Panc1 (cell line): ENCODE measurements around the gene CSNK2A2. TPM values are rescaled to one million over a fixed set of nuclear protein-coding genes. Genes with fewer than 3 reads are reported as not detected.

ENCODE experiments used
- ATAC-seq: fragments of 200-7000 bp; cut with Tn5 transposase; 2 replicates; pipeline ENCODE4 v1.9.1; 2020; ENCODE audit warnings: mild to moderate bottlenecking, moderate library complexity
- Bru-seq: library from RNA; stranded (reverse); fragments of 400-500 nt; gene quantifications from one replicate; lab custom pipeline; 2021; lab: Mats Ljungman, UMichigan
- BruChase-seq, 2 experiments: library from RNA; stranded (reverse); fragments of 400-500 nt; gene quantifications; one replicate each; lab custom pipeline; 2021; lab: Mats Ljungman, UMichigan
- BruUV-seq: library from RNA; stranded (reverse); fragments of 400-500 nt; replicated peaks from 2 replicates; lab custom pipeline; 2021; lab: Mats Ljungman, UMichigan
- CTCF ChIA-PET: fragments of 300-600 bp; sonication (Branson Sonifier 250); formaldehyde crosslinking; loops from one replicate; lab custom pipeline; 2022; ENCODE audit warnings: antibody characterized with exemption; lab: Charles Lee
- POLR2A ChIA-PET: fragments of 300-600 bp; sonication (Branson Sonifier 250); formaldehyde crosslinking; loops from one replicate; lab custom pipeline; 2022; ENCODE audit warnings: antibody characterized with exemption; lab: Charles Lee
- DNase-seq: peaks from one replicate; pipeline ENCODE4 v3.0.0-alpha.2; 2010; ENCODE audit warnings: low read depth, low spot score
- H3K27ac ChIP-seq: 2 replicates; pipeline ENCODE4 v1.5.1; 2011; ENCODE audit warnings: mild to moderate bottlenecking, low read length, inconsistent platforms
- H3K27me3 ChIP-seq: fragments of 200-500 bp; sonication (Bioruptor generic); 2 replicates; pipeline ENCODE4 v1.6.0; 2014; ENCODE audit warnings: low read length, inconsistent platforms; ENCODE audit not compliant: control insufficient read depth, insufficient read depth
- H3K36me3 ChIP-seq: fragments of 200-500 bp; sonication (Bioruptor generic); 2 replicates; pipeline ENCODE4 v1.5.1; 2014; ENCODE audit warnings: inconsistent platforms, mild to moderate bottlenecking, low read length, moderate library complexity; ENCODE audit not compliant: control insufficient read depth, insufficient read depth
- H3K4me1 ChIP-seq: 2 replicates; pipeline ENCODE4 v1.5.1; 2011; ENCODE audit warnings: inconsistent platforms, mild to moderate bottlenecking, low read length, moderate library complexity; ENCODE audit not compliant: control insufficient read depth, insufficient read depth
- H3K4me3 ChIP-seq, 2 experiments: 2 replicates each; pipeline ENCODE4 v1.5.1; 2011 to 2012; ENCODE audit warnings: low read depth in 2 of 2, low read length in 2 of 2, mild to moderate bottlenecking in 2 of 2, inconsistent platforms in 1 of 2, moderate library complexity in 1 of 2
- H3K9me3 ChIP-seq: fragments of 200-500 bp; sonication (Bioruptor generic); 2 replicates; pipeline ENCODE4 v1.5.1; 2014; ENCODE audit warnings: low read depth, mild to moderate bottlenecking, inconsistent platforms, low read length, moderate library complexity; ENCODE audit not compliant: control insufficient read depth, insufficient read depth
- POLR2AphosphoS5 ChIP-seq: IDR thresholded peaks from 2 replicates; pipeline ENCODE4 v1.6.1; 2012; ENCODE audit warnings: mild to moderate bottlenecking, low read depth, low read length, moderate library complexity
- SIN3A ChIP-seq: IDR thresholded peaks from 2 replicates; pipeline ENCODE4 v1.6.1; 2012; ENCODE audit warnings: low read depth, mild to moderate bottlenecking, low read length, moderate library complexity, borderline replicate concordance; ENCODE audit not compliant: insufficient read depth
- TCF7L2 ChIP-seq: IDR thresholded peaks from 2 replicates; pipeline ENCODE4 v1.6.1; 2011; ENCODE audit warnings: mild to moderate bottlenecking, low read depth, low read length, inconsistent platforms
- in situ Hi-C: cut with HindIII; loops from 2 replicates; pipeline ENCODE4 v1.10.0; 2016; ENCODE audit warnings: low sequenced_read_pairs, low pct_unique_long_range_greater_than_20kb
- intact Hi-C: fragments of 100-400 bp; cut with micrococcal nuclease; formaldehyde crosslinking; loops from one replicate; pipeline ENCODE4 v1.10.0; 2022; ENCODE audit not compliant: unreplicated experiment
- long read RNA-seq: library from polyadenylated mRNA; unstranded; transcript quantifications from one replicate; pipeline ENCODE4 v2.0.0, GENCODE V29; 2021; ENCODE audit not compliant: unreplicated experiment
- polyA plus RNA-seq: library from polyadenylated mRNA; unstranded; fragments of >200 nt; gene quantifications from one replicate; pipeline ENCODE4 v1.2.1, GENCODE V29; 2012; ENCODE audit warnings: missing spikeins; ENCODE audit not compliant: insufficient read length
- total RNA-seq: library from RNA; stranded (reverse); gene quantifications from one replicate; pipeline ENCODE4 v1.2.1, GENCODE V29; 2021; ENCODE audit not compliant: unreplicated experiment
- TF ChIP-seq, protein P1 (sequence below), 2 experiments: IDR thresholded peaks; 2 replicates each; pipeline ENCODE4 v1.6.1; 2011 to 2012; ENCODE audit warnings: low read depth in 2 of 2, control low read depth in 1 of 2, low read length in 1 of 2, mild to moderate bottlenecking in 1 of 2, moderate library complexity in 1 of 2; ENCODE audit not compliant: insufficient read depth in 1 of 2
- TF ChIP-seq, protein P2 (sequence below): fragments of 450-650 bp; IDR thresholded peaks from 2 replicates; pipeline ENCODE4 v1.5.1; 2017; ENCODE audit warnings: mild to moderate bottlenecking

The CSNK2A2 gene
- 60.9 TPM for total RNA-seq
- polyA plus RNA-seq, result 26.5 TPM
- percentile 83 among the genes with signal in this experiment for Bru-seq, nascent RNA
- BruChase-seq, experiment 1, labeled RNA remaining after a 2-hour chase, result percentile 87 among the genes with signal in this experiment
- percentile 93 among the genes with signal in this experiment for BruChase-seq, experiment 2, labeled RNA remaining after a 6-hour chase
- long read RNA-seq, transcript CSNK2A2-201 (12 exons, 1,701 nt), result major isoform, 9 of 46 reads
- long read RNA-seq, partial matches to known transcripts, result 17 of 46 reads
- long read RNA-seq, other reads (novel, unspliced or antisense), result 17 of 46 reads

DNA sequence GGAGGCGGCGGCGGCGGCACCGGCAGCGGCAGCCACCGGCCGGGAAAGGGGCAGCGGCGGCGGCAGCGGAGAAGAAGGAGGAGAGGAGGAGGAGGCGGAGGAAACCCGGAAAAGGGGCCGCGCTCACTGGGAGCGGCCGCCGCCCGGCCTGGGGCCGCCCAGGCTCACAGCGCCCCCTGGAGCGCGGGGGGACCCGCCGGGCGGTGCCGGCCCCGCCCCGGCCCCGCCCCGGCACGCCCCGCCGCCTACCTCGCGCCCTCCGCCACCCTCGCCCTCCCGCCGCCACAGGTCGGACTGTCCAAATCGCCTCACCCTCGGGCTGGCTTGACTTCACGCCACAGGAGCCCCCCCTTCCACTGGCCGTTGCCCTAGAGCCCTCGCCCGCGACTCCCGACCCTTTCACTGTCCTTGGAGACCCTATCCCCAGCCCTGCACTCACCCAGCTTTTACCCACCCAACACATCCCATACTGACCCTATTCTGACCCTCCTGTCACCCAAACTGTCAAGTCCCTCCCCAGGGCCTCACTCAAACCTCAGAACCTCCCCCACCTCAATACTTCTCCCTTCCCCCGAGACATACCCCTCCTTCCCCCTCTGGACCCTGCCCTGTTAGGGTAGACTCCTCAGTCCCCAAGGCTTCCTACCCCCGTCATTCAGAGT is at the start of gene CSNK2A2:
TSS of gene CSNK2A2 (minus strand) at position 85 of the 662 bp plus-strand sequence. CDS start 370 bp downstream, outside the sequence.
- in situ Hi-C loops, result no loop called here
- intact Hi-C loops, result no loop called here
- Histone ChIP-seq H3K27me3 (no peaks in the 10 kb centered on the region), H3K36me3 (peaks cover 16% of the 10 kb centered on the region), H3K4me1 (peaks cover 10% of the 10 kb centered on the region; the same call in 1 of the 2 replicates), H3K9me3 (no peaks in the 10 kb centered on the region), H3K4me3 (peak within 1 kb of the TSS; percentile 78 to 85), H3K27ac (peak within 1 kb of the TSS; percentile 73)
- ChIA-PET POLR2A (no interaction called here), CTCF (interaction anchor here (0.6 kb wide), 1 partner anchor 171 kb away, joined by 3 read pairs; no protein-coding TSS in a partner anchor)
- no TSS peak for BruUV-seq
- DNase-seq (no peak), ATAC-seq (peak; percentile 99)
- TF ChIP-seq TCF7L2 (no peak), POLR2AphosphoS5 (no peak), SIN3A (no peak)
- TF ChIP-seq, protein P1, sequence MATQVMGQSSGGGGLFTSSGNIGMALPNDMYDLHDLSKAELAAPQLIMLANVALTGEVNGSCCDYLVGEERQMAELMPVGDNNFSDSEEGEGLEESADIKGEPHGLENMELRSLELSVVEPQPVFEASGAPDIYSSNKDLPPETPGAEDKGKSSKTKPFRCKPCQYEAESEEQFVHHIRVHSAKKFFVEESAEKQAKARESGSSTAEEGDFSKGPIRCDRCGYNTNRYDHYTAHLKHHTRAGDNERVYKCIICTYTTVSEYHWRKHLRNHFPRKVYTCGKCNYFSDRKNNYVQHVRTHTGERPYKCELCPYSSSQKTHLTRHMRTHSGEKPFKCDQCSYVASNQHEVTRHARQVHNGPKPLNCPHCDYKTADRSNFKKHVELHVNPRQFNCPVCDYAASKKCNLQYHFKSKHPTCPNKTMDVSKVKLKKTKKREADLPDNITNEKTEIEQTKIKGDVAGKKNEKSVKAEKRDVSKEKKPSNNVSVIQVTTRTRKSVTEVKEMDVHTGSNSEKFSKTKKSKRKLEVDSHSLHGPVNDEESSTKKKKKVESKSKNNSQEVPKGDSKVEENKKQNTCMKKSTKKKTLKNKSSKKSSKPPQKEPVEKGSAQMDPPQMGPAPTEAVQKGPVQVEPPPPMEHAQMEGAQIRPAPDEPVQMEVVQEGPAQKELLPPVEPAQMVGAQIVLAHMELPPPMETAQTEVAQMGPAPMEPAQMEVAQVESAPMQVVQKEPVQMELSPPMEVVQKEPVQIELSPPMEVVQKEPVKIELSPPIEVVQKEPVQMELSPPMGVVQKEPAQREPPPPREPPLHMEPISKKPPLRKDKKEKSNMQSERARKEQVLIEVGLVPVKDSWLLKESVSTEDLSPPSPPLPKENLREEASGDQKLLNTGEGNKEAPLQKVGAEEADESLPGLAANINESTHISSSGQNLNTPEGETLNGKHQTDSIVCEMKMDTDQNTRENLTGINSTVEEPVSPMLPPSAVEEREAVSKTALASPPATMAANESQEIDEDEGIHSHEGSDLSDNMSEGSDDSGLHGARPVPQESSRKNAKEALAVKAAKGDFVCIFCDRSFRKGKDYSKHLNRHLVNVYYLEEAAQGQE (IDR thresholded peaks at IDR 0.05; ENCODE audit: insufficient read depth in 1 of 2, low read depth in 2 of 2, low read length in 1 of 2), result no peak
- TF ChIP-seq, protein P2, sequence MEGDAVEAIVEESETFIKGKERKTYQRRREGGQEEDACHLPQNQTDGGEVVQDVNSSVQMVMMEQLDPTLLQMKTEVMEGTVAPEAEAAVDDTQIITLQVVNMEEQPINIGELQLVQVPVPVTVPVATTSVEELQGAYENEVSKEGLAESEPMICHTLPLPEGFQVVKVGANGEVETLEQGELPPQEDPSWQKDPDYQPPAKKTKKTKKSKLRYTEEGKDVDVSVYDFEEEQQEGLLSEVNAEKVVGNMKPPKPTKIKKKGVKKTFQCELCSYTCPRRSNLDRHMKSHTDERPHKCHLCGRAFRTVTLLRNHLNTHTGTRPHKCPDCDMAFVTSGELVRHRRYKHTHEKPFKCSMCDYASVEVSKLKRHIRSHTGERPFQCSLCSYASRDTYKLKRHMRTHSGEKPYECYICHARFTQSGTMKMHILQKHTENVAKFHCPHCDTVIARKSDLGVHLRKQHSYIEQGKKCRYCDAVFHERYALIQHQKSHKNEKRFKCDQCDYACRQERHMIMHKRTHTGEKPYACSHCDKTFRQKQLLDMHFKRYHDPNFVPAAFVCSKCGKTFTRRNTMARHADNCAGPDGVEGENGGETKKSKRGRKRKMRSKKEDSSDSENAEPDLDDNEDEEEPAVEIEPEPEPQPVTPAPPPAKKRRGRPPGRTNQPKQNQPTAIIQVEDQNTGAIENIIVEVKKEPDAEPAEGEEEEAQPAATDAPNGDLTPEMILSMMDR, result peak; percentile 82

DNA sequence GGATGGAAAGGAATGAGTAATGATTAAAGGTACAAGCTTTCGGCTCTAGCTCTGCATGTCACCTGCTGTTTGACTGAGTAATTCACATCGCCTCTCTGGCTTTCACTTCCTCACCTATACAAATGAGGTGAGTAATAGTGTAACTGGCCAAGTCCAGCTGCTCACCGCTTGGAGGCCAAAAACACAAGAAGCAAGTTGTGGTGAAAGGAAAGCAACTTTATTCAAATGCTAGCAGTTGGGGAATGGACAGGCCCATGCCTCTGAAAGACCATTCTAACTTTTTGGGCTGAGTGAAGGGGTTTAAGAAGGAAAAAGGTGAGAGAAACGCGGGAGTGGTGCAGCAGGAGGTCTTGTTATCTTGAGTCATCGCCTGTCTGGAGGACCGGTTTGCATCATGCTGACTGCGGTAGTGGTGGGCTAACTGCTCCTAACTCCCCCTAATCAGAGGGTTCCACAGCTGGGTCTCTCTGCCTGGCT is 45.7 kb upstream of the CSNK2A2 start:
- ChIA-PET CTCF (no interaction called here), POLR2A (no interaction called here)
- ATAC-seq, result no peak

More for the DNA sequence above, 45.7 kb upstream of the CSNK2A2 start:
- intact Hi-C loops (no loop called here), in situ Hi-C loops (no loop called here)
- TF ChIP-seq TCF7L2 (no peak), SIN3A (no peak), POLR2AphosphoS5 (no peak)
- TF ChIP-seq, protein P1 (IDR thresholded peaks at IDR 0.05; ENCODE audit: insufficient read depth in 1 of 2, low read depth in 2 of 2, low read length in 1 of 2), result no peak
- TF ChIP-seq, protein P2, result no peak
- H3K36me3 ChIP-seq, result no peaks in the 10 kb centered on the region
- H3K4me3 ChIP-seq, result no peak overlapping the region
- H3K27ac ChIP-seq, result no peak overlapping the region
- H3K27me3 ChIP-seq, result peaks cover 7% of the 10 kb centered on the region; the same call in 1 of the 2 replicates
- no peaks in the 10 kb centered on the region for H3K4me1 ChIP-seq
- no TSS peak for BruUV-seq
- DNase-seq, result no peak
- H3K9me3 ChIP-seq, result no peaks in the 10 kb centered on the region
